ENCODE measurements around the gene WNT10A.

The WNT10A gene

DNA sequence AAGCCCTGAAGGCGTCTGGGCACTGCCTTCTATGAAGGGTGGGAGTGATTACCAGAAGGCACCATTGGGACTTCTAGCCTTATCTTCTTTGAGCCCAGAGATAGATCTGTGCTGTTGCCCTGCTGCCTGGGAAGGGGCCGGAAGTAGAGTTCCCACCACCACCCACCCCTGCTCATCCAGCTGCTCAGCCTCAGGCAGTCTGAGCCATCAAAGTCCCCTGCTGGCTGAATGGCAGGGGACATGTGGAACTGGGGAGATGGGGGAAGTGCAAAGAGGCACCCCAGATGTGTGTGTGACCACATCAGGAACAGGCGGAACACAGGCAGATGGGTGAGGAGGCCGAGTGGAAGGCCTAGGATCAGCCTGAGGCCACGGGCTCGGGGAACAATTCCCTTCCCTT is 3.3 kb upstream of the WNT10A start:
- DNase-seq (ENCODE audit: low spot score) = no peak

DNA sequence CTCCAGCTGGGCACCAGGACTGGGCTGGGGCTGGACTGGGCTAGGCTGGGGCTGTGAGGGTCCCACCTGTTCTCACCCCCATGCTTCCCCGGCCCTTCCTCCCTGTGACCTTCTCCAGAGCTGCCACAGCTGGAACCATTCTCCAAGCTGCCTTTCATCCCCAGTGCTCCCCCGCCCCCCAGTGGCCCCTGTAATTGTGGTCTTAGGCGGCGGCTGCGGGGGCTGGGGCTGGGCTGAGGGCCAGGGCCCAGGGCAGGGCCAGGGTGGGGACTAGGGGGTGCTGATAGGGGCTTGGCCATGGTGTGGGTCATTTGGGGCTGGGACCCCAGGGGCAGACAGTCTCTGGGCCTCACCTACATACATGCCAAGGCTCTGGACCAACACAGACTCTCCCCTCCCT is 2.8 kb upstream of the WNT10A start:
- DNase-seq (ENCODE audit: low spot score) = no peak

DNA sequence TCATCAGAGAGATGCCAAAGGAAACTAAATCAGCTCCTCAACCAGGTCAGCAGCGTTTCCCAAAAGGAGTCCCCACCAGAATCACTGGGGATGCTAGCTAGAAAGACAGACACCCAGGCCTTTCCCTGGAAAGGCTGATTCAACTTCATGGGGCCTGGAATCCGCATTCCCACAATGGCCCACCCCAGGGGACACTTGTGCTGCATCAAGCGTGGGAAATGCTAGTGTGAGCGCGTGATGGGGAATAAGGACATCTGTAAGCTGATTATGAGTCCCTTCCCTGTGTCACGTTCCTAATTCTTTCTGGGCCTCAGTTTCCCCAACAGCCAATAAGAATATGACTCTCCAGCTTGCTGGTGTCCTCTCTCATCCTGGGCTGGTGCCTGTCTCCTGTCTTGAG is 2.2 kb upstream of the WNT10A start:
- no peak for DNase-seq (ENCODE audit: low spot score)

DNA sequence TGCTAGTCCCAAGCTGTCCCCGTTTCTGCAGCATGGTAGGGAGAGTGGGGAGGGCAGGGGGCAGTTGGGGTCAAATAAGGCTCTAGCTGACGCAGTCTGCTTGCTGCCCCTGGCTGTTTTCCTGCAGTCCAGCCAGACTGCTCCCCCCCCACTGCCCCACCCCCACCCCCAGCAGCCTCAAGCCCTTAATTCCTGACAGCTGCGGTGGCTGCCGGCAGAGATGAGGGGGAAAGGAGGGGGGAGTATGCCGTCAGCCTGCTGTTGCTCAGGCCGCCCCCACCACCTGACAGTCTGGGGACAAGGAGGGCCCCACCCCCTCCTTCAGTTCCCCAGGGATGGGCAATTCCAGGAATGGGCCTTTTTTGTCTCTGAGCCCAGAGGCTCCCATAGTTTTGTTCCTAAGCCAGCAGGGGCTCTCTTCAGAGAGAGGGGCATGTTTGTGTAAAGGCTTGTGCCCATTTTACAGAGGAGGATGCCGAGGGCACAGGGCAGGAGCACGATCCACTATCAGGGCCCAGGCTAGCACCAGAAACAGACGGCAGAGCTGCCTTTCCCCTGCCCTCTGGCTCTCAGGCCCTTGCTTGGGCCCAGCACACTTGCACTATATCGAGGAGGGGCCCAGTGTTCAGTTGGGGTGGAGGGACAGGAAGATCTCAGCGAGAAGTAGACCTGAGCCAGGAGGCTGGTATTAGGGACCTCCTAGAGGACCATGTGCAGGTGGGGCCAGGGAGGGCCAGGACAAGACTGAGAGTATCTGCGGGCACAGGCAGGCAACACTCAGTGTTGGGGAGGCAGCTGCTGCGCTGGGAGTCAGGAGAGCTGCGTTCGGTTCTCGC is 1.5 kb upstream of the WNT10A start:
- DNase-seq (ENCODE audit: low spot score) = no peak

DNA sequence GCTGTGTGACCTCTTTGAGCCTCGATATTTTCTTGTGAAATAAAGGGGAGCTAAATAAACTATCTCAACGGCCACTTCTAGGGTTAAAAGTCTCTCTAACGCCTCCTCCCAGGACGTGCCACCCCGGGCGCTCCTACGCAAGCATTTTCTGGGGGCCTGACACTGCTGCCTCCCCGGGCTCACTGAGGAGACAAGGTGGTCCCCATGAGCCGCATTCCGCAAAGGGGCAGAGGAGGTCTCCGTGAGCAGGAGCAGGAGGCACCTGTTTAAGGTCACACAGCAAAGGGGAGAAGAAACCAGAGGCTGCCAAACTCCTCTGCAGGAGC is 913 bp upstream of the WNT10A start:
- no peak for DNase-seq (ENCODE audit: low spot score)

DNA sequence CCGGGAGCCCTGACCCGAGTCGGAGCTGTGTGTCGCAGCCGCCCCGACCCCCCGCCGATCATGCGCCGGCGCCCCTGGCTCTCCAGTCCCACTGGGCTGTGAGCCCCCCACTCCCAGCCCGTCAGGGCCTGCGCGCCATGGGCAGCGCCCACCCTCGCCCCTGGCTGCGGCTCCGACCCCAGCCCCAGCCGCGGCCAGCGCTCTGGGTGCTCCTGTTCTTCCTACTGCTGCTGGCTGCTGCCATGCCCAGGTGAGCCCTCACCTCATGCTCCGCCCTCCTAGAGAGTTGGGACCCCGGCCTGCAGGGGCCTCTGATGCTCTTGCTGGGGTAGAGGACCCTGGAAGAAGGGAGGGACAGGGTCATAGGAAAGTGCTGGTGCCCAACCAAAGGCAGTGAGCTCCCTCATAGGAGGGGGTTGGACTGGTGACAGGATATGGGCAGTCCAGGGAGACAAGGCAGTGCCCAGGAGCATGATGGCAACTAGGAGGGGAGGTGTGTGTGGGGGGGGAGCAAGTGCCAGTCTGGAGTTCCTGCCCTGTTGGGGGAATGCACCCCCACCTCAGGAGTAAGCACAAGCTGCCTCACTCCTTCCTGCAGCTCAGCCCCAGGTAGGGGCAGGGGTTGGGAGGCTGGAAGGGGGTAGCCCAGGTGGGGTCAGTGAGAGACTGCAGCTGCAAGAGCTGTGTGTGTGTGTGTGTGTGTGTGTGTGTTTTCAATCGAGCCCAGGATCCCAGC is 375 bp downstream of the WNT10A start:
- no peak for DNase-seq (ENCODE audit: low spot score)

DNA sequence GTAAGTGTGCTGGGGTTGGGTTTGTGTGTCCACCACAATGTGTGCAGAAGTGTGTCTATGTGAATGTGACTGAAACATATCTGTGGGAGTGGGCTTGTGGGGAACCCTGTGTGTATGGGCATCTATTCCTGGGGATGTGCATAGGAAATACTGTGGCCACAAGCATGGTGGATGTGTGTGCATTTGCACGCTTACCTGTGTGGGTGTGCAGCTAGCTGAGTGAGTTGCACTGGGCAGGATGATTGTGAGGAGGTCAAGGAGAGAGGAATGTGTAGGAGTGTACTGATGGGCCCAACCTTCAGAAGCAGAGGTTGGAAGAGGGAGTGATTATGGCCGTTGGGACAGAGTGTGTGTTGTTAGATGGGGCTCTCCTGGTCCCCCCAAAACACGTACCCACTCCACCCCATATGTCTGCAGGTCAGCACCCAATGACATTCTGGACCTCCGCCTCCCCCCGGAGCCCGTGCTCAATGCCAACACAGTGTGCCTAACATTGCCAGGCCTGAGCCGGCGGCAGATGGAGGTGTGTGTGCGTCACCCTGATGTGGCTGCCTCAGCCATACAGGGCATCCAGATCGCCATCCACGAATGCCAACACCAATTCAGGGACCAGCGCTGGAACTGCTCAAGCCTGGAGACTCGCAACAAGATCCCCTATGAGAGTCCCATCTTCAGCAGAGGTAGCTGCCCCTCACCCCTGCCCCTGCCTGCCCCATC is 1.2 kb downstream of the WNT10A start:
- no peak for DNase-seq (ENCODE audit: low spot score)

DNA sequence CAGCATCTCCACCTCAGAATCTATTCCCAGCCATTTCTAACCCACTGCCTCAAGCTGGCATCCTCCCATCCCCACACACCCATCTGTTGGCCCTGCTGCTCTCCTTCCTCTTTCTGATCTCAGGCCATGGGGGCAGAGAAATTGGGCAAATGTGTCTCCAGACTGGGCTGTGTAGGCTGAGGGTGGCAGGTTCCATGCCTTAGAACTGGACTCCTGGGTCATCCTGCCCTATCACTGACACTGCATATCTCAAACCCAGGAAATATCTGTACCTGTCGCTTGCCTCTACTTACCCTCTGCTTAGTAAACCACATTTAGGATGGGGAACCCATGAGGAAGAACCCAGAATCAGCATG is 1.8 kb downstream of the WNT10A start:
- no peak for DNase-seq (ENCODE audit: low spot score)

DNA sequence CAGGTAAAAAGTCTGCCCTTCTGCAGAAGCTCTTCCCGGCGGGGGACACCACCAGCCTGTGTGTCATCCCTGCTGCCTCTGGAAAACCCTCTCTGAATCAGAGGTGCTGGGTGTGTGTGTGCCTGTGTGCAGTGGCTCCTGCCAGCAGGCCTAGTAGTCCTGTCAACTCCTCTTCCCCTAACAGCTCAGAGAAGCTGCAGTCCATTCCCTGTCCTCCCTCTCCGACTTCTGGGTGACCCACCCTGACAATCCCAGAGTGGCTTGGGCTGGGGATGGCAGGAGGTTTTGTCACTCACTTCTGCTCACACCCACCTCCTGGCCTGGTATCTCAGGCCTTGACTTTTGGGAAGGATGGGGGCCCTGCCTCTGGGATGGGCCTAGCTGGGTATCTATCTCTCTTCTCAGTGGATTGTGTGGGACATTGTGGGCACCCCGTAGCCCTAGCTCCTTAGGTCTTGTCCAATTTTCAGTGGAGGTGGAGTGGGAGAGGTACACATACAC is 2.3 kb downstream of the WNT10A start:
- no peak for DNase-seq (ENCODE audit: low spot score)

DNA sequence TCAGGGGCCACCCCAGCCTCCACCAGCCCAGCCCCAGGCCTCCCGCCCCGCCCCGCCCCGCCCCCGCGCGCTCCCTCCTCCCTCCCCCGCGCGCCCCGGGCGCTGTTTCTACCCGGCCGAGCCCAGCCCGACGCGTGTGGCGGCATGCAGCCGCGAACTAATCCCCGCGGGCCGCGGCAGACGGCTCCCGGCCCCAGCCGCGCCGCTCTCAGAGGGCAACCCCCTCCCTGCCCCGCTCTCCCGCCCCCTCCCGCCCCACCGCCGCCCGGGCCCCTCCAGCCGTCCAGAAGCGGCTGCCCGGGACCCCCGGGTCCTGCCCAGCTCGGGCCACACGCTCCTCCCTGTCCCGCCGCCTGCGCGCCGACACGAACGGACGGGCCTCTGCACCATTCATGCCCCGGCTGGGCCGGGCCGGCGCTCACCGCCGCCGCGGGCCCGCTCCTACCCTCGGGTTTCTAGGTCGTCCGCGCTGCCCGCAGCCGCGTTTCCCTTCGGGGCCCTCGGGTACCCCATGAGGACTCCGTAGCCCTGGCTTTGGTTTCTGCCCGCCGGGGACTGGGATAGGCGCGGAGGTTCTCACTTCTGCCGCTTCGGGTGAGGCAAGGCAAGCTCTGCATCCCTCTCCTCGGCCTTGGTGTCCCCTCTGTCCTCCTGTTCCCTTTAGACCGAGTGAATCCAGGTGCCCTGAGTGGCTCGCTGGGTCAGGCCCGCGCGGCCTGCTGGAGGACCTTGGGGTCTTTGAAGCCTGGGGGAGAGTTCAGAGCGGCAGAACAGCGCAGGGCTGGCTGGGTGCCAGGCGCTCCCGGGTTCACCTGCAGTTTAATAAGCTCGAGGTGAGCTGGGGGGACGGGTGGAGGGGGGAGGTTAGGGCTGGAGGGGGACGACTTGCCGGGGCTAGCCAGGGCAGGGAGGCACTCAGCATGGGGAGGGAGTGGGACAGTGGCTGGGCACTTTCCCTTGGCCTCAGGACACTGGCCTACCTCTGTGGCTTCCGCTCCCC is 3.1 kb downstream of the WNT10A start:
- DNase-seq (ENCODE audit: low spot score) = no peak

DNA sequence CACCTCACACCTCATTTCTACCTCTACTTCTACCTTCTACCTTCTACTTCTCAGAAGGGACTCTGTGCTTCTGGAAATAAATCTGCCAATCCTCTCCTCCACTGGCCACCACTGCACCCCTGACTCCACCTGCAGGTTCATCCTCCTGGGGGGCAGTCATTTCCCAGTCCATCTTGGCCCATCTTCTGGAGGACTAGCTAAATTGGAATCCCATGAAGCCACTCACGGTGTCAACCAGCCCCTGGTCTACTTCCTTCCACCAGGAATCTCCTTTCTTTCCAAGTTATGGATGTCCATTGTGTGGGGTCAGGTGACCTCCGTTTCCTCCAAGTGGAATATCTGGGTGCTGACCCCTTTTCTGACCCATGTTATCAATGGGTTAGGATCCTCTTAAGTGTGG is 3.9 kb downstream of the WNT10A start:
- no peak for DNase-seq (ENCODE audit: low spot score)

DNA sequence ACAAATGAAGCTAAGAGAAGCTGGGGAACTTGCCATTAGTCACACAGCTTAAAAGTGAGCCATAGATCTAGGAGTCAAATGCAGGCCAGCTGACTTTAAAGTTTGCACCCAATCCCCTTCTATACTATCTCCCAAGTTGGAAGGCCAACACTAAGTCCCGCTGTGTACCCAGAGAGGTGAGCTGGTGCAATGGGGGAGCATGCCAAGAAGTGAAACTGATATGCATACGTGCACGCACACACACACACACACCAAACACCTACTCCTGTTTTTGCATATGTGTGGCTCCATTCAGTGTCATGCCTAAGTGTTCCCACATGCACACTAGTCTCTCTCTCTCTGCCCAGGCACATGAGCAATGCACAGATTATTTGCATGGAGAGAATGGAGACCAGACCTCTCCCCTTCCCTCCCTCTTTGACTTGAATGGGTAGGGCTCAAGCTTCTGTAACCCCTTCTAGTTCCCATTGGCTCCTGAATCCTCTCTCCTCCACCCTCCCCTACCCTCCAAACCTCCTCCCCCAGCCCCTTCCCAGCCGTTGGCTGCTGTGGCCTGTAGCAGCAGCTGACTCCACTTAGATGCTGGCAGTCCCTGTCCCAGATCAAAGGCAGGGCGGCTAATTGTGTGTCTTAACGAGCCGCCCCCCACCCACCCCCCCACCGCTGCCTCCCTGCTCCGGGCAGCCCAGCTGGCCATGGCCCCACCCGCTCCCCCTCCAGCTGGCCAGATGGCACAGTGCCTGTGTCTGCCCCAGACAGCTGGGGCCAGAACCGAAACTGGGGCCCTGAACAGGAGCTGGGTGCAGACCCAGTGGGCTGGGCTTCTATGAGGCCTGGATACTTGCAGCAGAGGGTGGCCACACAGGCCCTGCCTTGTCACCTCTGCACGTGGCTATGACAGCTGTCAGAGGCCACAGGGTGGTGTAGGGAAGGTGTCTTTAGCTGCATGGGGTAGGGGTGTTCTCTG is 5.6 kb downstream of the WNT10A start:
- DNase-seq (ENCODE audit: low spot score) = no peak

DNA sequence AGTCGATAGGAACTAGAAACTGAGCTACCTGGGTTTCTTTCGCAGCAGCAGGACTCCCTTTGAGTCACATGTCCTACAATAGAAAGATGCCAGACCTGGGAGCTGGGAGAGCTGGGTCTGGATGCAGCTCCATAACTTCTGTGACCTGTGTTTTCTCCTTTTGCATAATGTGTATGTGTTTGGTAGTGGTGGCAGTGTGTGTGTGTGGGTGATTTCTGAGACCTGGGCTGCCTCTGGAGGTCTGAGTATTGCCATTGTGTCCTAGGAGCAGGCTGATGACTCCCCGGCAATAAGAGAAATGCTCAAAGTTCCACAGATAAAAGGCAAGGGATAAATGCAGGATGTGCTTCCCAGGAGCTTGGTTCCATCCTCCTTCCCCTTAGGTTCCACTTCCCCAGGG is 6.4 kb downstream of the WNT10A start:
- no peak for DNase-seq (ENCODE audit: low spot score)

DNA sequence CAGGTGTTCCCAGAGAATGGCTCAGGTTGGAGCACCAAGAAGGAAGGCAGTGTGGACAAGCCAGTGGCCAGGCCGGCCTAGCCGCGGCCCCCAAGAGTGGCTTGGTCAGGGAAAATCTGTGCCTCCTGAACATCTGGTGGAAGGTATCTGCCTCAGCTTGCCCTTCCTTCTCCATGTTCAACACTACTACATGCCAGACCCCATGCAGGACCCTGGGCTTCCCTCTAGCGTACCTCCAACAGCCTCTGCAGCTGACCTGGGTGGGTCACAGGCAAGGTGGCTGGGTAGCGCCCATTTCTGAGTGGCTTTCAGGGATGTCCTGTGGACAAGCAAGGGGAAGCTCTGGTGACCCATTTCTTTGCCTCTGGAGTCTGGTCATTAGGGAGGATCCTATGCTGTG is 7.7 kb downstream of the WNT10A start:
- no peak for DNase-seq (ENCODE audit: low spot score)

DNA sequence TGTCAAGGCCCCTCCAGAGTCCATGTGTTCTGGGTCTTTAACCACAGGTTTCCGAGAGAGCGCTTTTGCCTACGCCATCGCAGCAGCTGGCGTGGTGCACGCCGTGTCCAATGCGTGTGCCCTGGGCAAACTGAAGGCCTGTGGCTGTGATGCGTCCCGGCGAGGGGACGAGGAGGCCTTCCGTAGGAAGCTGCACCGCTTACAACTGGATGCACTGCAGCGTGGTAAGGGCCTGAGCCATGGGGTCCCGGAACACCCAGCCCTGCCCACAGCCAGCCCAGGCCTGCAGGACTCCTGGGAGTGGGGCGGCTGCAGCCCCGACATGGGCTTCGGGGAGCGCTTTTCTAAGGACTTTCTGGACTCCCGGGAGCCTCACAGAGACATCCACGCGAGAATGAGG is 9.3 kb downstream of the WNT10A start:
- no peak for DNase-seq (ENCODE audit: low spot score)

DNA sequence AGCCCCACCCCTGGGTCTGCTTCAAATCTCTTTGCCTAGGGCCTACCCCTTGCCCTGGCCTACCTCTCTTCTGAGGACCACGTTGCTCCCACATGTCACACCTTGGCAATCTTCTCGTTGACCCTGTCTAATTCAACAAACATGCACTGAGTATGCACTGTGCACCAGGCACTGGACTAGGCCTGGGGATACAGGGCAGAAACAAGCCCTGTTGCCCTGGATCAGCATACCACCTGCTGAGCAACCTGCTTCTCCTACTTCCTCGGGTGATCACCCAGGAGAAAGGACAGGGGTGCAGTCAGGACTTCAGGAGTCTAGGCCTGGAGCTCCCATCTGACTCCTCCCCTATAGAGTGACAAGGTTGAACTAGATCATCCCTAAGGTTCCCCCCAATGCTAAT is 9.7 kb downstream of the WNT10A start:
- no peak for DNase-seq (ENCODE audit: low spot score)

DNA sequence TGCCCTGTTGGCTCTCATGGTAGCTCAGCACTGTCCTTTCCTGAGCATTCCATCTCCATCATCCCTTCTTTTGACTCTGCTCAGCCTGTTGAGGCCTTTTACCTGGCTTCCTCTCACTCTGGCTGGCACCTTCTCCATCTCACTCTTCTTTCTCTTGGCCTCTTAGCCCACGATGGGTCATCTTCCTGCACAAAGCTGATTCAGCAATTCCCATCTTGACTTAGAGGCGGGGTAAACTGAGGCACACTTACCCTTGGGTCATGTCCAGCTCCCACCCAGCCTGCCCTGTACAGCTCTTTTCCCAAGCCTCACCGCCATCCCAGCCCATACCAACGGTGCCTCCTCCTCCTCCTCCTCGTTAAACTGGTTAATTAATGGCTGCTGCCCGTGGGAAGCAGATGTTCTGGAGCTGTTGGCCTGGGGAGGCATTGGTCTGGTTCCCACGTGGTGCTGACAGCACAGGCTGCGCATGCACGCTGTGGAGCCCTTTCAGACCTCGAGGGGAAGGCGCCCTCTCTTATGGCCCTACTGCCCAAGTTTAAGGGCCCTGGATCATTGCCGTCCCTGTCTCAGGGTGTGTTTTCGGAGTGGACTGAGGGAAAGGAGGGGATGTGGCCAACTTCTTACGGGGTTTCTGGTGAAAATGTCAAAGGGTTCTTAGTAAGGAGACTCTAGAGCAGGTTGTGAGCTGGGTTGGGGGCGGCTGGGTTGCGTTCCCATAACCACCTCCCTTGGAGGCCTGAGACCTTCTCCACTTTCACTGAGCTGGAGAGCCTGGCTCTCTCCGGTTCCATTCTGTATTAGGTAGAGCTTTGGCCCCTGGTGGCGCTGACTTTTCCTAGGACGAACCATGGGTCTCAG is 10.9 kb downstream of the WNT10A start:
- no peak for DNase-seq (ENCODE audit: low spot score)

DNA sequence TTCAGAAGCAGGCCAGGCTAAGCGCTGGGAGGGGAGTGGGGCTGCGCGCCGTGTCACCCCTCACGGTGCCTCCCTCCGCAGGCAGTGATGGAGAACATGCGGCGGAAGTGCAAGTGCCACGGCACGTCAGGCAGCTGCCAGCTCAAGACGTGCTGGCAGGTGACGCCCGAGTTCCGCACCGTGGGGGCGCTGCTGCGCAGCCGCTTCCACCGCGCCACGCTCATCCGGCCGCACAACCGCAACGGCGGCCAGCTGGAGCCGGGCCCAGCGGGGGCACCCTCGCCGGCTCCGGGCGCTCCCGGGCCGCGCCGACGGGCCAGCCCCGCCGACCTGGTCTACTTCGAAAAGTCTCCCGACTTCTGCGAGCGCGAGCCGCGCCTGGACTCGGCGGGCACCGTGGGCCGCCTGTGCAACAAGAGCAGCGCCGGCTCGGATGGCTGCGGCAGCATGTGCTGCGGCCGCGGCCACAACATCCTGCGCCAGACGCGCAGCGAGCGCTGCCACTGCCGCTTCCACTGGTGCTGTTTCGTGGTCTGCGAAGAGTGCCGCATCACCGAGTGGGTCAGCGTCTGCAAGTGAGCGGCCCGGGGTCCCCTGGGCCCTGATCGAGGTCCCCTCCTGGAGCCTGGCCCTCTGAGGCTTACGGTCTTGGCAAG is 12.2 kb downstream of the WNT10A start:
- peak; percentile 78 for DNase-seq (ENCODE audit: low spot score)

Data from left forelimb (tissue), 1 donor.